Measurements from ENCODE around the gene IPCEF1.
"Not testable (repeated sequence)": the region's sequence is repeated elsewhere in the genome, so short reads cannot be mapped to it uniquely, and the experiment has no call there.

IPCEF1 gene

GRCh38 chr6:154370545-154370944 is 13.9 kb upstream of the IPCEF1 start:
- DNase-seq: no peak

DNA sequence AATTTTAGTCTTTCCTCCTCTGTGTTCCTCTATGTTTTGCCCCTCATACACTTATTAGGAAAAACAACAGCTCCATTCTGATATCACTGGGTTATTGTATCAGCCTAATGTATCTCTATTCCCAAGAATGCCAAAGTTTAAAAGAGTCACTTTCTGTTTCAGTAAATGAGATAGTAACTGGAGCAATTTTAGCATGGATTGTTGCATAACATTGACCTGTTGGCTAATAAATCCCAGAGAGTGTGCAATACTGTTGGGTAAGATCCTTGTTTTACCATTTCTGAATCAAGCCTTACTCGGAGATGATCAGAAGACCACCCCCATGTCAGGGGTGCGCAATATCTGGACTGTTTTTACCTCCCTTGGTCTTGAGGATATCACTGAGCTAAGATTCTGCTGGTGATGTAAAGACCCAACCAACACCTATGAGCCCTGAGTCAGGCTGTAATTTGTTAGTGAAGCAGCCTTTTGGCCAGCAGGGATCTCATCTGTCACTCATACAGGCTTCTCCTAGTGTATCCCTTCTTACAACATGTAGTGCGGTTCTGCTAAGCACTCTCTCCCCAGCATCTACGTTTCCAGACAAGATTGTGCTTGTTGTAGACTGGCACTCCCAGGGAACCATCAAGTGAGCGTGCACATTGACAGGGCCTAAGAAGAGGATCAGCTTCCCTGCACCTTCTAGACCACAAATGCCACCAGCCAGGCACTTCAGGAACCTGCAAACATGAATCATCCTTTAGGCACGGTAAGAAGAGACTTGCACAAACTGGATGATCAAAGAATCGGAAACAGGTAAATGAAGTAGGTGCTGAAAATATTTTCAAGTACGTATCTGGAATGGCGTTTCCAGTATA is 11.5 kb upstream of the IPCEF1 start:
- DNase-seq: no peak

DNA sequence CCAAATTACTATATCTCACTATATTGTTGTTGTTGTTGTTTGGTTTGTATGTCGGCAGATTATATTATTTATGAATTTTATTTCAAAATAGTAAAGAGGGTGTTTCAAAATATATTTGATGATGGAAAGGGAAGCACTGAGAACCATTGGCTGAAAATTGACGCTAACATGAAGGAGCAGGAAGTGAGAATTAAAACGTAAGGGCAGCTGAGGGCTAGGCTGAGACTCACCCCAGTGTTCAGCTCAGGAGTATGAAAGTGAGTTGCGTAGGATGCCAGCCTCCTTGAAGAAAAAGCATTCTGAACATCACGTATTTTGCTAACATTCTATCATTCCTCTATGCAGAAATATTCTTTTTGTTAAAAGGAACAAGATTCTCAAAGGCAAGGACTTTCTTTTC is 10.7 kb upstream of the IPCEF1 start:
- DNase-seq: no peak

GRCh38 chr6:154363821-154364220 is 7.2 kb upstream of the IPCEF1 start:
- no peak for DNase-seq

GRCh38 chr6:154361476-154361875 is 4.9 kb upstream of the IPCEF1 start:
- DNase-seq: no peak

DNA sequence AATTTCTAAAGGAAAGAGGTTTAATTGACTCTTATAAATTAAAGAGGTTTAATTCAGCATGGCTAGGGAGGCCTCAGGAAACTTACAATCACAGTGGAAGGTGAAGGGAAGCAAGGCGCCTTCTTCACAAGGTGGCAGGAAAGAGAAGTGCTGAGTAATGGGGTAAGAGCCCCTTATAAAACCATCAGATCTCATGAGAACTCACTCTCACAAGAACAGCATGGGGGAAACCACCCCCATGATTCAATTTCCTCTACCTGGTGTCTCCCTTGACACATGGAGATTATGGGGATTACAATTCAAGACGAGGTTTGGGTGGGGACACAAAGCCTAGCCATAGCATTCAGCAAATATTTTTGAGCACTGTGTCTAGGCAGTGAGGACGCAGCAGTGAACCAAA is 3.9 kb upstream of the IPCEF1 start:
- no peak for DNase-seq

DNA sequence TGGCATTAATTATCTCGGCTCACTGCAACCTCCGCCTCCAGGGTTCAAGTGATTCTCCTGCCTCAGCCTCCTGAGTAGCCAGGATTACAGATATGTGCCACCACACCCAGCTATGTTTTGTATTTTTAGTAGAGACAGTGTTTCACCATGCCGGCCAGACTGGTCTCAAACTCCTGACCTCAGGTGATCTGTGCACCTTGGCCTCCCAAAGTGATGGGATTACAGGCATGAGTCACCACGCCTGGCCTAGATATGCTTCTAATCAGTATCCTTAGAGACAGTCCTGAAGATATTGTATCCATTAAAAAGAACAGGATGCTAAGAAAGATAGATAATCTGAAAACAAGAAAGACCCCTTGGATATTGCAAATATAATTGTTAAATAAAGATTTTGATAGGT is 3.1 kb upstream of the IPCEF1 start:
- DNase-seq: no peak

GRCh38 chr6:154359161-154359574 is 2.6 kb upstream of the IPCEF1 start:
- no peak for DNase-seq

DNA sequence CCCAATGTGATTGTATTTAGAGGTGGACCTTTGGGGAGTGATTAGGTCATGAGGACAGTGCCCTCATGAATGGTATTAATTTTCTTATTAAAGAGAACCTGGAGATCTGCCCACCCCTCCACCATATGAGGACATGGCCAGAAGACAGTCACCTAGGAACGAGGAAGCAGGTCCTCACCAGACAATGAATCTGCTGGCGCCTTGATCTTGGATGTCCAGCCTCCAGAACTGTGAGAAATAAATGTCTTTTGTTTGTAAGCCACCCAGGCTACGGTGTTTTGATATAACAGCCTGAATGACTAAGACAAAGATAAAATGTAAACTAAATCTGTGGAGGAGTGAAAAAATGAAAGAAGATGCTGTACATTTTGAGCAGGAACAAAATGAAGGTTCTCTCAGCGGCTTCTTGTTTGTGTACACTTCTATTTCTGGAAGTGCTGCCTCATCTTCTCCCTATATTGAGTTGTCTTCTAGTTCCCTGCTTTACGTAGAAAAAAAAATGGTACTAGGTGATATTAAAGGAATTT is 1.5 kb upstream of the IPCEF1 start:
- no peak for DNase-seq

- no peak for DNase-seq
Observed at GRCh38 chr6:154356113-154356512, 490 bp downstream of the IPCEF1 start.

- DNase-seq: no peak
Observed at GRCh38 chr6:154354265-154354777, 2.3 kb downstream of the IPCEF1 start.

DNA sequence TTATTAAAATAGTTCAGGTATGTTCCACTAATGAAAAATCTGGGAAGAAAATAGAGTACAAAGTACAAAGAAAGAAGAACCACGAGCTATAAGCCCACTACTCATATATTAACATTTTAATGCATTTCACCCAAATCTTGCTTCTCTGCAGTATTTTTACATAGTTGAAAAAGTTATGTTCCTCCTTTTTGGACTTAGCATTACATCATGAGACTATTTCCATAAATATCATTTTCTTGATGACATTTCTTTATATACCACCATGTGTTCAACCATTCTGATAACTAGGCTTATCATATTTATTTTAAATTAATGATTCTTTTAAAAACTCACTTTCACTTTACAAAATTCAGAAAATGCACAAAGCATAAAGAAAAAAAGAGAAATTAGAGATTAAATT is 3.0 kb downstream of the IPCEF1 start:
- DNase-seq: no peak

GRCh38 chr6:154352898-154353585 is 3.6 kb downstream of the IPCEF1 start:
- DNase-seq: no peak

GRCh38 chr6:154350293-154350692 is 6.3 kb downstream of the IPCEF1 start:
- no peak for DNase-seq

GRCh38 chr6:154347981-154348380 is 8.6 kb downstream of the IPCEF1 start:
- DNase-seq: no peak

DNA sequence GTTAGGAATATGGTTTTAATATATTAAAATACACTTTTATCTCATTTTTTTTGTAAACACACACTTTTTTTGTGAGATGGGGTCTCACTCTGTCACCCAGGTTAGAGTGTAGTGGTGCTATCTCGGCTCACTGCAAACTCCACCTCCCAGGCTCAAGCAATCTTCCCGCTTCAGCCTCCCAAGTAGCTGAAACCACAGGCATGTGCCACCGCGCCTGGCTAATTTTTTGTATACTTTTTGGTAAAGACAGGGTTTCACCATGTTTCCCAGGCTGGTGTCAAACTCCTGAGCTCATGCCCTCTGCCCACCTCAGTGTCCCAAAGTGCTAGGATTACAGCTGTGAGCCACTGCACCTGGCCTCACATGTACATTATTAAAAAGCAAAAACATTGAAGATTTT is 10.8 kb downstream of the IPCEF1 start:
- no peak for DNase-seq

- peak; percentile 83 for DNase-seq
Observed at GRCh38 chr6:154343473-154344308, 12.9 kb downstream of the IPCEF1 start.

DNA sequence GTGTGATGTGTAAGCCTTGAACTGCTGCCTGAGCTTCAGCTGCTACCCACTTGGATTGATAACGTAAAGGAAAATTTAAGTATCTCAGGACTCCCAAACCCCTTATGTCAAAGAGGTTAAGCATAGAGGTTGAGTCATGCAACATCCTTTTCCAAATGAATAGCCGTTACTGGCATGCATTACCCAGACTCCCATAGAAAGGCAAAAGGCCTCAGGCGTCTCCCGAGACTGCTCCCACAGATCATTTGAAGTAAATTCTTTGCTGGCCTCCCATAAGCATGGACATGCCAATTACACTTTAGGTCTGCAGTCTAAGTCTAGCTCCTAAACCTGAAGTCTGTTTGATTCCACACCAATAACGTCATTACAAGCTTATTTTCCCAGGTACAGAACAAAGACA is 14.7 kb downstream of the IPCEF1 start:
- DNase-seq: no peak

- DNase-seq: no peak
Observed at GRCh38 chr6:154341336-154341735, 15.3 kb downstream of the IPCEF1 start.

DNA sequence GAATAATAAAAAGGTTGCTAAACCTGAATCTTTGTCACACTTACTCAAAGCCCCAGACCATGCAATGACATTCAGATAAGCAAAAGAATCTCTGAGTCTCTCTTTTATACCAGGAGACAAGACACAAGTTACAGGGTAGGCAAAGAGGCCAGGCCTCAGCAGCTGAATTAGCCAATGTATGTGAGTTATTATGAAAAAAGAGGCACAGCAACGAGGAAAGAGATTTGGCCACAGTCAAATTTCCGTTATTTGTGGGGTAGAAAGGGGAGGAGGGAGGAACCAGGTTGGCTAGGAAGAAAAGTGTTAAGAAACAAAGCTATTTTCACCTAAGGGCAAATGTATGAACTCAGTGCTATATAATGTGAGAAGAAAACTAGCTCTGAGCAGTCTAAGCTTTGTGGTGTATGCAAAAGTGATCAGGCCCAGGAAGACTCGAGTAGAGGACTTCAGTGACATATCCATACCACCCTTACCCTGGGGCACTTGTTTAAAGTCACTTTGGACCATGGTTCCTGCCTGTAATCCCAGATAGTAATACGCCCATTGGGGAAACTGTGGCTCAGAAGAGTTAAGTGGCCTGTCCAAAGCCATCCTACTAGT is 19.1 kb downstream of the IPCEF1 start:
- DNase-seq: no peak

GRCh38 chr6:154334147-154334546 is 22.5 kb downstream of the IPCEF1 start:
- not testable (repeated sequence) for DNase-seq

- DNase-seq: no peak
Observed at GRCh38 chr6:154331750-154332149, 24.9 kb downstream of the IPCEF1 start.
